GM23338 (cell line): ENCODE data around the gene ACBD3. TPM values are rescaled to one million over a fixed set of nuclear protein-coding genes. Genes with fewer than 3 reads are reported as not detected.
"Not testable (repeated sequence)": the region's sequence is repeated elsewhere in the genome, so short reads cannot be mapped to it uniquely, and the experiment has no call there.

Experiments
- ATAC-seq: fragments of 200-7000 bp; cut with Tn5 transposase; 3 replicates; pipeline ENCODE4 v1.9.1; 2020
- DNase-seq: peaks from one replicate; pipeline ENCODE4 v3.0.0-alpha.2; 2015; ENCODE audit warnings: low spot score
- H2AFZ ChIP-seq: fragments of 200-600 bp; sonication (generic); 2 replicates; pipeline ENCODE4 v1.8.0; 2016; ENCODE audit warnings: antibody characterized with exemption, mild to moderate bottlenecking, moderate library complexity
- H3F3A ChIP-seq: fragments of 200-600 bp; sonication (generic); replicated peaks from 2 replicates; pipeline ENCODE4 v1.8.0; 2017; ENCODE audit warnings: antibody characterized with exemption, mixed run types, low read depth
- H3K27ac ChIP-seq: fragments of 200-600 bp; sonication (generic); 2 replicates; pipeline ENCODE4 v1.6.1; 2016; ENCODE audit warnings: low read depth
- H3K27me3 ChIP-seq: fragments of 200-600 bp; sonication (generic); 2 replicates; pipeline ENCODE4 v1.8.0; 2016; ENCODE audit warnings: mild to moderate bottlenecking, mixed run types, moderate library complexity; ENCODE audit not compliant: insufficient read depth
- H3K36me3 ChIP-seq: fragments of 200-600 bp; sonication (generic); 2 replicates; pipeline ENCODE4 v1.8.0; 2016; ENCODE audit warnings: mild to moderate bottlenecking; ENCODE audit not compliant: insufficient read depth
- H3K4me1 ChIP-seq: fragments of 200-600 bp; sonication (generic); 2 replicates; pipeline ENCODE4 v1.8.0; 2016; ENCODE audit warnings: mild to moderate bottlenecking, moderate library complexity; ENCODE audit not compliant: insufficient read depth
- H3K4me2 ChIP-seq: fragments of 200-600 bp; sonication (generic); 2 replicates; pipeline ENCODE4 v1.7.1; 2017; ENCODE audit warnings: mixed run types
- H3K4me3 ChIP-seq: fragments of 200-600 bp; sonication (generic); 2 replicates; pipeline ENCODE4 v1.6.1; 2016; ENCODE audit warnings: mixed run types
- H3K79me2 ChIP-seq: fragments of 200-600 bp; sonication (generic); replicated peaks from 2 replicates; pipeline ENCODE4 v1.8.0; 2017; ENCODE audit warnings: mild to moderate bottlenecking; ENCODE audit not compliant: insufficient read depth
- H3K9me2 ChIP-seq: fragments of 200-600 bp; sonication (generic); 2 replicates; pipeline ENCODE4 v1.8.0; 2017; ENCODE audit not compliant: insufficient read depth
- H4K20me1 ChIP-seq: fragments of 200-600 bp; sonication (generic); replicated peaks from 2 replicates; pipeline ENCODE4 v1.8.0; 2017; ENCODE audit warnings: mild to moderate bottlenecking; ENCODE audit not compliant: insufficient read depth
- H3K27ac Mint-ChIP-seq: 2 replicates; pipeline ENCODE4 v1.8.0; 2020; ENCODE audit warnings: inconsistent platforms, mild to moderate bottlenecking, moderate library complexity, mixed read lengths
- H3K27me3 Mint-ChIP-seq: 3 replicates; pipeline ENCODE4 v1.8.0; 2022; ENCODE audit warnings: low read depth, mild to moderate bottlenecking, moderate library complexity, mixed read lengths, inconsistent platforms; ENCODE audit not compliant: insufficient read depth, poor library complexity
- H3K36me3 Mint-ChIP-seq: 3 replicates; pipeline ENCODE4 v1.8.0; 2021; ENCODE audit warnings: low read depth, mild to moderate bottlenecking, inconsistent platforms, moderate library complexity, mixed read lengths
- H3K4me1 Mint-ChIP-seq: 3 replicates; pipeline ENCODE4 v1.8.0; 2020; ENCODE audit warnings: mild to moderate bottlenecking, inconsistent platforms, mixed read lengths
- H3K4me3 Mint-ChIP-seq: 3 replicates; pipeline ENCODE4 v1.8.0; 2021; ENCODE audit warnings: moderate library complexity, mild to moderate bottlenecking, inconsistent platforms, mixed read lengths
- H3K9me3 Mint-ChIP-seq: 3 replicates; pipeline ENCODE4 v1.8.0; 2020; ENCODE audit warnings: moderate library complexity, mild to moderate bottlenecking, inconsistent platforms, mixed read lengths
- CREB1 ChIP-seq: fragments of 250-450 bp; sonication (Bioruptor Pico); IDR thresholded peaks from 2 replicates; pipeline ENCODE4 v1.5.0; 2020; ENCODE audit warnings: low read depth, mild to moderate bottlenecking, moderate library complexity
- EZH2 ChIP-seq: fragments of 200-600 bp; sonication (generic); IDR thresholded peaks from one replicate; pipeline ENCODE4 v1.8.0; 2017; ENCODE audit warnings: antibody characterized with exemption, mild to moderate bottlenecking, low read depth; ENCODE audit not compliant: unreplicated experiment
- EZH2phosphoT487 ChIP-seq: fragments of 200-600 bp; sonication (generic); IDR thresholded peaks from one replicate; pipeline ENCODE4 v1.8.1; 2018; ENCODE audit warnings: antibody characterized with exemption; ENCODE audit not compliant: unreplicated experiment
- NANOG ChIP-seq: IDR thresholded peaks from 2 replicates; pipeline ENCODE4 v1.6.1; 2016; ENCODE audit warnings: antibody characterized with exemption, borderline replicate concordance
- POLR2AphosphoS5 ChIP-seq: IDR thresholded peaks from 2 replicates; pipeline ENCODE4 v1.6.1; 2016; ENCODE audit warnings: antibody characterized with exemption, low read depth
- STAT1 ChIP-seq: IDR thresholded peaks from one replicate; pipeline ENCODE4 v1.6.1; 2016; ENCODE audit warnings: antibody characterized with exemption; ENCODE audit not compliant: unreplicated experiment
- ZNF114 ChIP-seq: fragments of 250-450 bp; sonication (Bioruptor Pico); IDR thresholded peaks from 2 replicates; pipeline ENCODE4 v1.5.0; 2020; ENCODE audit warnings: mild to moderate bottlenecking, moderate library complexity
- polyA plus RNA-seq: library from polyadenylated mRNA; unstranded; fragments of >200 nt; fragmentation: Nextera tagmentation; extraction: Ambion mirVana; gene quantifications from 2 replicates; pipeline ENCODE4 v1.2.1, GENCODE V29; 2016
- total RNA-seq: library from RNA; depleted of rRNA; stranded (reverse); fragments of >200 nt; shearing (Covaris generic); gene quantifications from 2 replicates; pipeline ENCODE4 v1.2.3, GENCODE V29; 2014
- TF ChIP-seq, protein P1 (sequence below), 2 experiments: fragments of 200-600 bp in 1 of 2; sonication (generic) in 1 of 2; conservative IDR thresholded peaks; 2 replicates each; pipeline versions ENCODE4 v1.5.1 to v1.6.1; 2016 to 2017; ENCODE audit warnings: antibody characterized with exemption in 2 of 2, low read depth in 2 of 2, mild to moderate bottlenecking in 2 of 2, moderate library complexity in 1 of 2
- TF ChIP-seq, protein P2 (sequence below): IDR thresholded peaks from 2 replicates; pipeline ENCODE4 v1.6.1; 2016; ENCODE audit warnings: antibody characterized with exemption
- TF ChIP-seq, protein P3 (sequence below): fragments of 250-450 bp; sonication (Bioruptor Pico); IDR thresholded peaks from 2 replicates; pipeline ENCODE4 v1.5.0; 2020; ENCODE audit warnings: mild to moderate bottlenecking, moderate library complexity
- TF ChIP-seq, protein P4 (sequence below): IDR thresholded peaks from one replicate; pipeline ENCODE4 v1.6.1; 2018; ENCODE audit warnings: antibody characterized with exemption; ENCODE audit not compliant: unreplicated experiment

ACBD3 gene
- total and polyA plus RNA-seq, 2 experiments from 2014 or later, result 17.1 to 36.2 TPM

DNA sequence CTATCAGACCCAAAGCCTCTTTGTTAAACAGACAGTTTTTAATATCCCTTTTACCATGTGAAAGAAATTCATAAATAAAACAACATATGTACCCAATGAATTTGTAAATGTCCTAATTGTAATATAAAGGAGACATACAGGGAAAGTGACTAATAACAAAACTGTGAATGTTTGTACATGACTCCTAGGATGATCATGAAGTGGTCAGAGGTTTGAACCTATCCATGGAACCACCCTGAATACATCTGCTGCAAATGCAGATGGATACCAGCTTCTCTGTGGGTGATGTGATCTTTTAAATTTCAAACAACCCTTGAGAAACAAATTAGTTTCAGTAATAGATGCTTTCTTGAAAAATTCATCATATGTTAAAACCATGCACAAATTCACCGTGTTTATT, 16.7 kb upstream of the ACBD3 start:
- Histone ChIP-seq H3K4me3 (no peak overlapping the region), H3K4me1 (no peaks in the 10 kb centered on the region; the same call in 1 of the 2 replicates), H3K27me3 (no peaks in the 10 kb centered on the region), H3F3A (0 out of 2 replicates have a peak, but pooled peaks cover 5% of the 10 kb centered on the region), H3K9me2 (no peaks in the 10 kb centered on the region), H3K4me2 (no peak overlapping the region), H3K27ac (no peak overlapping the region), H3K36me3 (no peaks in the 10 kb centered on the region), H3K79me2 (no peaks in the 10 kb centered on the region), H2AFZ (peak overlapping the region; percentile 81), H4K20me1 (no peaks in the 10 kb centered on the region)
- ATAC-seq (no peak), DNase-seq (no peak)
- Mint-ChIP-seq H3K4me3 (no peak overlapping the region), H3K4me1 (peaks cover 14% of the 10 kb centered on the region), H3K9me3 (no peaks in the 10 kb centered on the region), H3K27me3 (peaks cover 7% of the 10 kb centered on the region), H3K36me3 (no peaks in the 10 kb centered on the region), H3K27ac (no peak overlapping the region)
- TF ChIP-seq CREB1 (CRISPR knock-in tag) (no peak), EZH2 (no peak), ZNF114 (no peak), EZH2phosphoT487 (no peak), STAT1 (no peak), NANOG (no peak), POLR2AphosphoS5 (no peak)
- TF ChIP-seq, protein P1, sequence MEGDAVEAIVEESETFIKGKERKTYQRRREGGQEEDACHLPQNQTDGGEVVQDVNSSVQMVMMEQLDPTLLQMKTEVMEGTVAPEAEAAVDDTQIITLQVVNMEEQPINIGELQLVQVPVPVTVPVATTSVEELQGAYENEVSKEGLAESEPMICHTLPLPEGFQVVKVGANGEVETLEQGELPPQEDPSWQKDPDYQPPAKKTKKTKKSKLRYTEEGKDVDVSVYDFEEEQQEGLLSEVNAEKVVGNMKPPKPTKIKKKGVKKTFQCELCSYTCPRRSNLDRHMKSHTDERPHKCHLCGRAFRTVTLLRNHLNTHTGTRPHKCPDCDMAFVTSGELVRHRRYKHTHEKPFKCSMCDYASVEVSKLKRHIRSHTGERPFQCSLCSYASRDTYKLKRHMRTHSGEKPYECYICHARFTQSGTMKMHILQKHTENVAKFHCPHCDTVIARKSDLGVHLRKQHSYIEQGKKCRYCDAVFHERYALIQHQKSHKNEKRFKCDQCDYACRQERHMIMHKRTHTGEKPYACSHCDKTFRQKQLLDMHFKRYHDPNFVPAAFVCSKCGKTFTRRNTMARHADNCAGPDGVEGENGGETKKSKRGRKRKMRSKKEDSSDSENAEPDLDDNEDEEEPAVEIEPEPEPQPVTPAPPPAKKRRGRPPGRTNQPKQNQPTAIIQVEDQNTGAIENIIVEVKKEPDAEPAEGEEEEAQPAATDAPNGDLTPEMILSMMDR (conservative IDR thresholded peaks at IDR 0.05; ENCODE audit: low read depth in 2 of 2), result no peak
- TF ChIP-seq, protein P2, sequence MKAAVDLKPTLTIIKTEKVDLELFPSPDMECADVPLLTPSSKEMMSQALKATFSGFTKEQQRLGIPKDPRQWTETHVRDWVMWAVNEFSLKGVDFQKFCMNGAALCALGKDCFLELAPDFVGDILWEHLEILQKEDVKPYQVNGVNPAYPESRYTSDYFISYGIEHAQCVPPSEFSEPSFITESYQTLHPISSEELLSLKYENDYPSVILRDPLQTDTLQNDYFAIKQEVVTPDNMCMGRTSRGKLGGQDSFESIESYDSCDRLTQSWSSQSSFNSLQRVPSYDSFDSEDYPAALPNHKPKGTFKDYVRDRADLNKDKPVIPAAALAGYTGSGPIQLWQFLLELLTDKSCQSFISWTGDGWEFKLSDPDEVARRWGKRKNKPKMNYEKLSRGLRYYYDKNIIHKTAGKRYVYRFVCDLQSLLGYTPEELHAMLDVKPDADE, result no peak
- TF ChIP-seq, protein P3, sequence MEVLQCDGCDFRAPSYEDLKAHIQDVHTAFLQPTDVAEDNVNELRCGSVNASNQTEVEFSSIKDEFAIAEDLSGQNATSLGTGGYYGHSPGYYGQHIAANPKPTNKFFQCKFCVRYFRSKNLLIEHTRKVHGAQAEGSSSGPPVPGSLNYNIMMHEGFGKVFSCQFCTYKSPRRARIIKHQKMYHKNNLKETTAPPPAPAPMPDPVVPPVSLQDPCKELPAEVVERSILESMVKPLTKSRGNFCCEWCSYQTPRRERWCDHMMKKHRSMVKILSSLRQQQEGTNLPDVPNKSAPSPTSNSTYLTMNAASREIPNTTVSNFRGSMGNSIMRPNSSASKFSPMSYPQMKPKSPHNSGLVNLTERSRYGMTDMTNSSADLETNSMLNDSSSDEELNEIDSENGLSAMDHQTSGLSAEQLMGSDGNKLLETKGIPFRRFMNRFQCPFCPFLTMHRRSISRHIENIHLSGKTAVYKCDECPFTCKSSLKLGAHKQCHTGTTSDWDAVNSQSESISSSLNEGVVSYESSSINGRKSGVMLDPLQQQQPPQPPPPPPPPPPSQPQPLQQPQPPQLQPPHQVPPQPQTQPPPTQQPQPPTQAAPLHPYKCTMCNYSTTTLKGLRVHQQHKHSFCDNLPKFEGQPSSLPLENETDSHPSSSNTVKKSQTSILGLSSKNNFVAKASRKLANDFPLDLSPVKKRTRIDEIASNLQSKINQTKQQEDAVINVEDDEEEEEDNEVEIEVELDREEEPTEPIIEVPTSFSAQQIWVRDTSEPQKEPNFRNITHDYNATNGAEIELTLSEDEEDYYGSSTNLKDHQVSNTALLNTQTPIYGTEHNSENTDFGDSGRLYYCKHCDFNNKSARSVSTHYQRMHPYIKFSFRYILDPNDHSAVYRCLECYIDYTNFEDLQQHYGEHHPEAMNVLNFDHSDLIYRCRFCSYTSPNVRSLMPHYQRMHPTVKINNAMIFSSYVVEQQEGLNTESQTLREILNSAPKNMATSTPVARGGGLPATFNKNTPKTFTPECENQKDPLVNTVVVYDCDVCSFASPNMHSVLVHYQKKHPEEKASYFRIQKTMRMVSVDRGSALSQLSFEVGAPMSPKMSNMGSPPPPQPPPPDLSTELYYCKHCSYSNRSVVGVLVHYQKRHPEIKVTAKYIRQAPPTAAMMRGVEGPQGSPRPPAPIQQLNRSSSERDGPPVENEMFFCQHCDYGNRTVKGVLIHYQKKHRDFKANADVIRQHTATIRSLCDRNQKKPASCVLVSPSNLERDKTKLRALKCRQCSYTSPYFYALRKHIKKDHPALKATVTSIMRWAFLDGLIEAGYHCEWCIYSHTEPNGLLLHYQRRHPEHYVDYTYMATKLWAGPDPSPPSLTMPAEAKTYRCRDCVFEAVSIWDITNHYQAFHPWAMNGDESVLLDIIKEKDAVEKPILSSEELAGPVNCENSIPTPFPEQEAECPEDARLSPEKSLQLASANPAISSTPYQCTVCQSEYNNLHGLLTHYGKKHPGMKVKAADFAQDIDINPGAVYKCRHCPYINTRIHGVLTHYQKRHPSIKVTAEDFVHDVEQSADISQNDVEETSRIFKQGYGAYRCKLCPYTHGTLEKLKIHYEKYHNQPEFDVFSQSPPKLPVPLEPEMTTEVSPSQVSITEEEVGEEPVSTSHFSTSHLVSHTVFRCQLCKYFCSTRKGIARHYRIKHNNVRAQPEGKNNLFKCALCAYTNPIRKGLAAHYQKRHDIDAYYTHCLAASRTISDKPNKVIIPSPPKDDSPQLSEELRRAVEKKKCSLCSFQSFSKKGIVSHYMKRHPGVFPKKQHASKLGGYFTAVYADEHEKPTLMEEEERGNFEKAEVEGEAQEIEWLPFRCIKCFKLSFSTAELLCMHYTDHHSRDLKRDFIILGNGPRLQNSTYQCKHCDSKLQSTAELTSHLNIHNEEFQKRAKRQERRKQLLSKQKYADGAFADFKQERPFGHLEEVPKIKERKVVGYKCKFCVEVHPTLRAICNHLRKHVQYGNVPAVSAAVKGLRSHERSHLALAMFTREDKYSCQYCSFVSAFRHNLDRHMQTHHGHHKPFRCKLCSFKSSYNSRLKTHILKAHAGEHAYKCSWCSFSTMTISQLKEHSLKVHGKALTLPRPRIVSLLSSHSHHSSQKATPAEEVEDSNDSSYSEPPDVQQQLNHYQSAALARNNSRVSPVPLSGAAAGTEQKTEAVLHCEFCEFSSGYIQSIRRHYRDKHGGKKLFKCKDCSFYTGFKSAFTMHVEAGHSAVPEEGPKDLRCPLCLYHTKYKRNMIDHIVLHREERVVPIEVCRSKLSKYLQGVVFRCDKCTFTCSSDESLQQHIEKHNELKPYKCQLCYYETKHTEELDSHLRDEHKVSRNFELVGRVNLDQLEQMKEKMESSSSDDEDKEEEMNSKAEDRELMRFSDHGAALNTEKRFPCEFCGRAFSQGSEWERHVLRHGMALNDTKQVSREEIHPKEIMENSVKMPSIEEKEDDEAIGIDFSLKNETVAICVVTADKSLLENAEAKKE (CRISPR knock-in tag), result no peak
- TF ChIP-seq, protein P4, sequence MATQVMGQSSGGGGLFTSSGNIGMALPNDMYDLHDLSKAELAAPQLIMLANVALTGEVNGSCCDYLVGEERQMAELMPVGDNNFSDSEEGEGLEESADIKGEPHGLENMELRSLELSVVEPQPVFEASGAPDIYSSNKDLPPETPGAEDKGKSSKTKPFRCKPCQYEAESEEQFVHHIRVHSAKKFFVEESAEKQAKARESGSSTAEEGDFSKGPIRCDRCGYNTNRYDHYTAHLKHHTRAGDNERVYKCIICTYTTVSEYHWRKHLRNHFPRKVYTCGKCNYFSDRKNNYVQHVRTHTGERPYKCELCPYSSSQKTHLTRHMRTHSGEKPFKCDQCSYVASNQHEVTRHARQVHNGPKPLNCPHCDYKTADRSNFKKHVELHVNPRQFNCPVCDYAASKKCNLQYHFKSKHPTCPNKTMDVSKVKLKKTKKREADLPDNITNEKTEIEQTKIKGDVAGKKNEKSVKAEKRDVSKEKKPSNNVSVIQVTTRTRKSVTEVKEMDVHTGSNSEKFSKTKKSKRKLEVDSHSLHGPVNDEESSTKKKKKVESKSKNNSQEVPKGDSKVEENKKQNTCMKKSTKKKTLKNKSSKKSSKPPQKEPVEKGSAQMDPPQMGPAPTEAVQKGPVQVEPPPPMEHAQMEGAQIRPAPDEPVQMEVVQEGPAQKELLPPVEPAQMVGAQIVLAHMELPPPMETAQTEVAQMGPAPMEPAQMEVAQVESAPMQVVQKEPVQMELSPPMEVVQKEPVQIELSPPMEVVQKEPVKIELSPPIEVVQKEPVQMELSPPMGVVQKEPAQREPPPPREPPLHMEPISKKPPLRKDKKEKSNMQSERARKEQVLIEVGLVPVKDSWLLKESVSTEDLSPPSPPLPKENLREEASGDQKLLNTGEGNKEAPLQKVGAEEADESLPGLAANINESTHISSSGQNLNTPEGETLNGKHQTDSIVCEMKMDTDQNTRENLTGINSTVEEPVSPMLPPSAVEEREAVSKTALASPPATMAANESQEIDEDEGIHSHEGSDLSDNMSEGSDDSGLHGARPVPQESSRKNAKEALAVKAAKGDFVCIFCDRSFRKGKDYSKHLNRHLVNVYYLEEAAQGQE, result no peak

DNA sequence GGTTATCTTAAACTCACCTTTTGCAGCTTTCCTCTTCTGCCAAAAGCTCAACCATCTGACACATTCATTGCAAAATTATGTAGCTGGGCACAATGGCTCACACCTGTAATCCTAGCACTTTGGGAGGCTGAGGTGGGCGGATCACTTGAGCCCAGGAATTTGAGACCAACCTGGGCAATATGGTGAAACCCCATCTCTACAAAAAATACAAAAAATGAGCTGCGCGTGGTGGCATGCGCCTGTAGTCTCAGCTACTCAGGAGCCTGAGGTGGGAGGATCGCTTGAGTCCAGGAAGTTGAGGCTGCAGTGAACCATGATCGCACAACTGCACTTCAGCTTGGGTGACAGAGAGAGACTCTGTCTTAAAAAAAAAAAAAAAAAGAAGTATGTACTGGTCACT, 16.1 kb upstream of the ACBD3 start:
- H4K20me1 ChIP-seq, H3K4me2 ChIP-seq, H3K27me3 Mint-ChIP-seq, H3K27me3 ChIP-seq, H3K4me3 ChIP-seq, H3K27ac Mint-ChIP-seq, H3K36me3 ChIP-seq, H3K9me3 Mint-ChIP-seq, H3K4me1 ChIP-seq, DNase-seq, H3K79me2 ChIP-seq, H3K9me2 ChIP-seq, H3K4me3 Mint-ChIP-seq, H3K36me3 Mint-ChIP-seq, H3K27ac ChIP-seq, ATAC-seq, H3F3A ChIP-seq: not testable (repeated sequence)
- H2AFZ ChIP-seq, result peak overlapping the region; percentile 20; the same call in 1 of the 2 replicates
- peaks cover 14% of the 10 kb centered on the region for H3K4me1 Mint-ChIP-seq
